ENCODE results near the gene IFNAR1. TPM values are rescaled to one million over a fixed set of nuclear protein-coding genes. Genes with fewer than 3 reads are reported as not detected.

IFNAR1 gene
- total RNA-seq, 4 donors from 2014 or later: 12.4 to 19.3 (median 15.5) TPM

DNA sequence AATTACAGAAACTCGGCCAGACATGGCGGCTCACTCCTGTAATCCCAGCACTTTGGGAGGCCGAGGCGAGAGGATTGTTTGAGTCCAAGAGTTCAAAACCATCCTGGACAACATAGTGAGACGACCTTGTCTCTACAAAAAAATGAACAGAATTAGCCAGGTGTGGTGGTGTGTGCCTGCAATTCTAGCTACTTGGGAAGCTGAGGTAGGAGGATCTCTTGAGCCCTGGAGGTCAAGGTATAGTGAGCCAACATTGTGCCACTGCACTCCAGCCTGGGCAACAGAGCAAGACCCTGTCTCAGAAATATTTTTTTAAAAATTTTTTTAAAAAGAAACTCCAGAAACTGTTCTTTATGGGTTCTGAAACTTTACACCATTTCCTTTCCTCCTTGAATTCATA is 40.1 kb downstream of the IFNAR1 start:
- H3K36me3 ChIP-seq: no peaks in the 10 kb centered on the region
- no peak overlapping the region for H3K4me3 ChIP-seq
- H3K9me3 ChIP-seq: peaks cover 0 to 34% (median 19%) of the 10 kb centered on the region in 3 donors
- DNase-seq: no peak
- H3K27ac ChIP-seq: no peak overlapping the region
- peaks cover 20 to 32% (median 23%) of the 10 kb centered on the region in 3 donors for H3K4me1 ChIP-seq
- H3K27me3 ChIP-seq: no peaks in the 10 kb centered on the region
- 88 to 90% methylated on average over 5 of the region's 5 CpGs for WGBS, 2 donors
- no peak for TF ChIP-seq POLR2A (IDR thresholded peaks at IDR 0.05)
- TF ChIP-seq, protein P1, sequence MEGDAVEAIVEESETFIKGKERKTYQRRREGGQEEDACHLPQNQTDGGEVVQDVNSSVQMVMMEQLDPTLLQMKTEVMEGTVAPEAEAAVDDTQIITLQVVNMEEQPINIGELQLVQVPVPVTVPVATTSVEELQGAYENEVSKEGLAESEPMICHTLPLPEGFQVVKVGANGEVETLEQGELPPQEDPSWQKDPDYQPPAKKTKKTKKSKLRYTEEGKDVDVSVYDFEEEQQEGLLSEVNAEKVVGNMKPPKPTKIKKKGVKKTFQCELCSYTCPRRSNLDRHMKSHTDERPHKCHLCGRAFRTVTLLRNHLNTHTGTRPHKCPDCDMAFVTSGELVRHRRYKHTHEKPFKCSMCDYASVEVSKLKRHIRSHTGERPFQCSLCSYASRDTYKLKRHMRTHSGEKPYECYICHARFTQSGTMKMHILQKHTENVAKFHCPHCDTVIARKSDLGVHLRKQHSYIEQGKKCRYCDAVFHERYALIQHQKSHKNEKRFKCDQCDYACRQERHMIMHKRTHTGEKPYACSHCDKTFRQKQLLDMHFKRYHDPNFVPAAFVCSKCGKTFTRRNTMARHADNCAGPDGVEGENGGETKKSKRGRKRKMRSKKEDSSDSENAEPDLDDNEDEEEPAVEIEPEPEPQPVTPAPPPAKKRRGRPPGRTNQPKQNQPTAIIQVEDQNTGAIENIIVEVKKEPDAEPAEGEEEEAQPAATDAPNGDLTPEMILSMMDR (IDR thresholded peaks at IDR 0.05): no peak
- intact Hi-C loops (cut with DNase I): loop anchor here (10.0 kb wide), 1 partner anchor 70 kb away; no protein-coding TSS in a partner anchor

DNA sequence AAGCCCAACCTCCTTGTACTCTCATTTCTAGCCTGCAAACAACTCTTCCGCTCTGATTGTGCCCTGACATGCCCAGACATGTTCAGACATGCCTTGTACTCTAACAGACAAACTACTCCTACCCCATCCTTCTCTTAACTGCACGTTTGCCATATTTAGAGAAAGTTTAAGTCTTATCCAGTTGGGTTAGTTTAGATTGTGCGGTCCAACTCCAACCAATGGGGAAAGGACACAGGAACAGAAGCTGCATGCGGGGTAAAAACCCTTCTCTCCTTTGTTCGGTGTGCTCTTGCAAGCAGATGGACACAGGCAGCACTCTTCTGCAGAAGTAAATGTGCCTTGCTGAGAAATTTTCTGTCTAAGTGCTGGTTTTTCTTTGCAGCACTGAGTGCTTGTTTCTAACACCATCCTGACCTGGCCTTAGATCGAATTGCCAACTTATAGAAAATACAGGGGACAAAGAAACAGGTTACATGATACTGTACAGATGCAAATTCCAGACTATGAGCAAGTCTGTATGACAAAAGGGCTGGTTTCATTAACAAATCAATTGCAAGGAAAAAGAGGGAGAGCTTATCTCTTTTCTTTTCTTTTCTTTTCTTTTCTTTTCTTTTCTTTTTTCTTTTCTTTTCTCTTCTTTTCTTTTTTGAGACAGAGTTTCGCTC is 42.7 kb downstream of the IFNAR1 start:
- H3K36me3 ChIP-seq: no peaks in the 10 kb centered on the region
- H3K27me3 ChIP-seq: no peaks in the 10 kb centered on the region
- WGBS, 2 donors: 70 to 73% methylated on average over 7 of the region's 7 CpGs
- TF ChIP-seq, protein P1 (IDR thresholded peaks at IDR 0.05): no peak
- TF ChIP-seq POLR2A (IDR thresholded peaks at IDR 0.05): no peak
- no peak overlapping the region for H3K27ac ChIP-seq
- peaks cover 0 to 6% (median under 1%) of the 10 kb centered on the region in 3 donors for H3K4me1 ChIP-seq
- intact Hi-C loops (cut with DNase I): loop anchor here (10.0 kb wide), 1 partner anchor 67 kb away; no protein-coding TSS in a partner anchor
- peaks cover 0 to 40% (median 26%) of the 10 kb centered on the region in 3 donors for H3K9me3 ChIP-seq
- DNase-seq: no peak
- no peak overlapping the region for H3K4me3 ChIP-seq

DNA sequence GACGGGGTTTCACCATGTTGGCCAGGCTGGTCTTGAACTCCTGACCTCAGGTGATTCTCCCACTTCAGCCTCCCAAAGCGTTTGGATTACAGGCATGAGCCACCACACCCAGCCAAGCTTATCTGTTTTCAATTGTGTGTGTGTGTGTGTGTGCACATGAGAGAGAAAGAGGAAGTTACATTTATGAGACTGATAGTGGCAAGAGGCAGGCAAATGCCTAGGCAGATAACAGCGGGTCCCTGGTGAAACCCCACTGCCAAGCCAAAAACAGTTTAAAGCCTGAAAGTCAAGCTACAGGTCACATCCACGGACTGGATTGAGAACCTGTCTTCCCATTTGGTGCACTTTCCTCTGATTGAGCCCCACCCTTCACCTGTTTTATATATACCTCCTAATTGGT is 43.4 kb downstream of the IFNAR1 start:
- Histone ChIP-seq H3K27me3 (no peaks in the 10 kb centered on the region), H3K4me3 (no peak overlapping the region), H3K36me3 (no peaks in the 10 kb centered on the region), H3K4me1 (peaks cover 0 to 7% (median 0%) of the 10 kb centered on the region in 3 donors), H3K9me3 (peaks cover 0 to 40% (median 26%) of the 10 kb centered on the region in 3 donors), H3K27ac (no peak overlapping the region)
- 74 to 79% methylated on average over 3 to 4 of the region's 4 CpGs for WGBS, 2 donors
- no peak for DNase-seq
- intact Hi-C loops (cut with DNase I): loop anchor here (10.0 kb wide), 1 partner anchor 67 kb away; no protein-coding TSS in a partner anchor
- TF ChIP-seq, protein P1 (IDR thresholded peaks at IDR 0.05): no peak
- TF ChIP-seq POLR2A (IDR thresholded peaks at IDR 0.05): no peak

DNA sequence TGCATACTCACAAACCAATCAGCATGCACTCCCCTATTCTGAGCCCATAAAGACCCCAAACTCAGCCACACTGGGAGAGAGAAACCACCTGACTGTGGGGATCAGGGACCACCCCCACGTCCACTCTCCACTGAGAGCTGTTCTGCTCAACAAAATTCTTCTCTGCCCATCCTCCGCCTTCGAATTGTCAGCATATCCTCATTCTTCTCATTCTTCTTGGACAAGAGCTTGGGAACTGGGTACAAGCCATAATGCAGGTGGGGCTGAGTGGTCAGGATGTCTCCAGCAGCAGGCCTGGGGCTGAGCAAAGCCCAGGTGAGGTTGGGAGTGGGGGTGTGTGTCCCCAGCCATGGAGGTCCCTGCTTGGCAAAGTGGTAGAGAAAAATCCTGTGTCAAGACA is 43.8 kb downstream of the IFNAR1 start:
- intact Hi-C loops (cut with DNase I): loop anchor here (10.0 kb wide), 1 partner anchor 66 kb away; no protein-coding TSS in a partner anchor
- 91 to 96% methylated on average over 3 of the region's 3 CpGs for WGBS, 2 donors
- no peak overlapping the region for H3K4me3 ChIP-seq
- peaks cover 0 to 40% (median 26%) of the 10 kb centered on the region in 3 donors for H3K9me3 ChIP-seq
- DNase-seq: no peak
- H3K36me3 ChIP-seq: no peaks in the 10 kb centered on the region
- TF ChIP-seq, protein P1 (IDR thresholded peaks at IDR 0.05): no peak
- TF ChIP-seq POLR2A (IDR thresholded peaks at IDR 0.05): no peak
- no peaks in the 10 kb centered on the region for H3K27me3 ChIP-seq
- H3K4me1 ChIP-seq: peaks cover 0 to 11% (median under 1%) of the 10 kb centered on the region in 3 donors
- H3K27ac ChIP-seq: no peak overlapping the region

DNA sequence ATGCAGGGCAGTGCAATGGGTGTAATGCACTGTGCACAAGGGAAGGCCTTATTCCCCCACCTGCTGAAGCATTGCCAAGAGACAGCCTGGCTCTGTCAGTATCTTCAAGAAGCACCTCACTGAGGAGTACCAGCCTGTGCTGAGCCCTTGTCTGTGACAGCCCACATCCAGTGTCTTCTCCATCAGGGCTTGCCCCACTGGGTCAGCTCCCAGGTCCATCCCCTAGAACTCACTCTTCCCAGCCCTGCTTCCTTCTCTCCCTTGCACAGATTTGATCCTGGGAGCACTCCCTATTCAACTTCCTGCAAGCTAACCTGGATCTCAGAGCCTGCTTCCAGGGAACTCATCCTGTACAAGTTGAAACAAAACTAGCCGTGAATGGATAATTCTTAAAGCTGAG is 44.8 kb downstream of the IFNAR1 start:
- no peak overlapping the region for H3K27ac ChIP-seq
- intact Hi-C loops (cut with DNase I): loop anchor here (10.0 kb wide), 1 partner anchor 65 kb away; no protein-coding TSS in a partner anchor
- no peaks in the 10 kb centered on the region for H3K27me3 ChIP-seq
- peaks cover 0 to 40% (median 26%) of the 10 kb centered on the region in 3 donors for H3K9me3 ChIP-seq
- DNase-seq: no peak
- H3K4me1 ChIP-seq: peaks cover 0 to 16% (median 9%) of the 10 kb centered on the region in 3 donors
- no peaks in the 10 kb centered on the region for H3K36me3 ChIP-seq
- H3K4me3 ChIP-seq: no peak overlapping the region
- no peak for TF ChIP-seq POLR2A (IDR thresholded peaks at IDR 0.05)
- TF ChIP-seq, protein P1 (IDR thresholded peaks at IDR 0.05): no peak
- 70% methylated on average over 1 of the region's 1 CpG; no CpG with 5 or more reads in 1 of the 2 donors for WGBS, 2 donors
